Stimulated activated naive B cell treated with anti-CD40 and anti-IgM and Interleukin-4, amounts not matched to agents 10 μg/mL and 1 μg/mL and 100 μg/mL, for 72 hours (primary cell): Measurements from ENCODE around the gene PDCD5.
"Not testable (repeated sequence)": the region's sequence is repeated elsewhere in the genome, so short reads cannot be mapped to it uniquely, and the experiment has no call there.

Experiments used
- ATAC-seq, 2 donors: fragments of 150-1000 bp; cut with Tn5 transposase; replicated peaks; 2 replicates each; pipeline ENCODE4 v1.10.0; 2021; ENCODE audit warnings: moderate library complexity in 1 of 2
- DNase-seq: peaks from one replicate; pipeline ENCODE4 v3.0.0; 2021
- H3K27ac Mint-ChIP-seq: one replicate; pipeline ENCODE4 v1.8.0; 2022; ENCODE audit warnings: mild to moderate bottlenecking, mixed read lengths
- H3K27me3 Mint-ChIP-seq, 2 donors: one replicate each; pipeline ENCODE4 v1.8.0; 2022; ENCODE audit warnings: mixed read lengths in 2 of 2
- H3K36me3 Mint-ChIP-seq, 2 donors: one replicate each; pipeline ENCODE4 v1.8.0; 2022; ENCODE audit warnings: mixed read lengths in 2 of 2, mild to moderate bottlenecking in 1 of 2
- H3K4me1 Mint-ChIP-seq, 2 donors: one replicate each; pipeline ENCODE4 v1.8.0; 2022; ENCODE audit warnings: mixed read lengths in 2 of 2, mild to moderate bottlenecking in 1 of 2
- H3K4me3 Mint-ChIP-seq, 2 donors: one replicate each; pipeline ENCODE4 v1.8.0; 2022; ENCODE audit warnings: mild to moderate bottlenecking in 2 of 2, mixed read lengths in 2 of 2, moderate library complexity in 1 of 2
- H3K9me3 Mint-ChIP-seq, 2 donors: one replicate each; pipeline ENCODE4 v1.8.0; 2022; ENCODE audit warnings: mixed read lengths in 2 of 2, mild to moderate bottlenecking in 1 of 2

The PDCD5 gene, protein sequence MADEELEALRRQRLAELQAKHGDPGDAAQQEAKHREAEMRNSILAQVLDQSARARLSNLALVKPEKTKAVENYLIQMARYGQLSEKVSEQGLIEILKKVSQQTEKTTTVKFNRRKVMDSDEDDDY

DNA sequence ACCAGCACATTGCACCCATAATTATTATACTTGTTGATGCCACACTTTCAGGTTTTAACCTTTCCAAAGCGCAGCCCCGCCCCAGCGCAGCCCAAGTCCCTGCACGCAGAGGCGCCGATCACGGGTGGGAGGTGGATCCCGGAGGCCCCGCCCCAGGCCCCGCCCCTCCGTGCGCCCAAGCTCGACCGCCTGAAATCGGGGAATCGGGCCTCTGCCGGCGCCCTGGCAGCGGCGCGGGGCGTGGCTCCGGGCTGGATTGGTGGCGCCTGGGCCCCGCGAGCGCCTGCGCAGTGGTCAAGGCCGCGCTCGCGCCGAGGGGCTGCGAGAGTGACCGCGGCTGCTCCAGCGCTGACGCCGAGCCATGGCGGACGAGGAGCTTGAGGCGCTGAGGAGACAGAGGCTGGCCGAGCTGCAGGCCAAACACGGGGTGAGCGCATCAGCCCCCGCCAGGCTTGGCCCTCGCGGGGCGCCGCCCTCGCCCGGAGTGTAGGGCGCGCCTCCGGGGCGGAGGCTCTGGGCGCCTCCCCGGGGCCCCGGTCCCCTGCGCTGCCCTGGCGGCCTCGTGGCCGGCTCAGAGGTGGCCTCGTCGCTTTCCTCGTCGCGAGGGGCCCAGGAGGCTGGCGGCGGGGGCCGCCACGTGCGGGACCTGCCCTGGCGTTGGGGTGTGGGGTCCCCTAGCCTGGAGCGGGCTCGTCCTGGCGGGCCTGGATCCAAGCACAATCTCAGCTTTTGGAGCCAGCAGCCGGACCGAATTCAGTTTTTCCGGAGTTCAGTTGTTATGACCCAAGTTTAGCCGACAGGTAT, at the start of gene PDCD5:
Gene PDCD5, plus strand, starts transcription at position 290 of the 804 bp plus-strand sequence. Its CDS starts 72 bp downstream, at position 362.
- peak; percentile 91 for DNase-seq
- Mint-ChIP-seq H3K4me1 (peaks cover 11 to 13% of the 10 kb centered on the region in 2 donors), H3K9me3 (no peaks in the 10 kb centered on the region), H3K27ac (peak within 1 kb of the TSS; percentile 94), H3K27me3 (peaks cover 9 to 12% of the 10 kb centered on the region in 2 donors), H3K4me3 (peak within 1 kb of the TSS; percentile 90 to 93), H3K36me3 (peaks cover 10 to 13% of the 10 kb centered on the region in 2 donors)
- peak; percentile 93 to 95 for ATAC-seq

GRCh38 chr19:32532233-32532632, 48.8 kb upstream of the PDCD5 start:
- peaks cover 17 to 22% of the 10 kb centered on the region in 2 donors for H3K9me3 Mint-ChIP-seq
- no peak overlapping the region for H3K4me3 Mint-ChIP-seq
- peaks cover 15% of the 10 kb centered on the region in 2 donors for H3K27me3 Mint-ChIP-seq
- no peak for ATAC-seq
- H3K36me3 Mint-ChIP-seq: peaks cover 6% of the 10 kb centered on the region in 2 donors
- no peak for DNase-seq
- no peak overlapping the region for H3K27ac Mint-ChIP-seq
- H3K4me1 Mint-ChIP-seq: peaks cover 0 to 7% of the 10 kb centered on the region in 2 donors

GRCh38 chr19:32537580-32537979, 43.4 kb upstream of the PDCD5 start:
- Mint-ChIP-seq H3K4me3 (no peak overlapping the region), H3K27ac (no peak overlapping the region), H3K27me3 (peaks cover 23 to 27% of the 10 kb centered on the region in 2 donors), H3K9me3 (peaks cover 16 to 17% of the 10 kb centered on the region in 2 donors), H3K4me1 (peaks cover 0 to 3% of the 10 kb centered on the region in 2 donors), H3K36me3 (peaks cover 5 to 8% of the 10 kb centered on the region in 2 donors)
- ATAC-seq: no peak
- DNase-seq: no peak

DNA sequence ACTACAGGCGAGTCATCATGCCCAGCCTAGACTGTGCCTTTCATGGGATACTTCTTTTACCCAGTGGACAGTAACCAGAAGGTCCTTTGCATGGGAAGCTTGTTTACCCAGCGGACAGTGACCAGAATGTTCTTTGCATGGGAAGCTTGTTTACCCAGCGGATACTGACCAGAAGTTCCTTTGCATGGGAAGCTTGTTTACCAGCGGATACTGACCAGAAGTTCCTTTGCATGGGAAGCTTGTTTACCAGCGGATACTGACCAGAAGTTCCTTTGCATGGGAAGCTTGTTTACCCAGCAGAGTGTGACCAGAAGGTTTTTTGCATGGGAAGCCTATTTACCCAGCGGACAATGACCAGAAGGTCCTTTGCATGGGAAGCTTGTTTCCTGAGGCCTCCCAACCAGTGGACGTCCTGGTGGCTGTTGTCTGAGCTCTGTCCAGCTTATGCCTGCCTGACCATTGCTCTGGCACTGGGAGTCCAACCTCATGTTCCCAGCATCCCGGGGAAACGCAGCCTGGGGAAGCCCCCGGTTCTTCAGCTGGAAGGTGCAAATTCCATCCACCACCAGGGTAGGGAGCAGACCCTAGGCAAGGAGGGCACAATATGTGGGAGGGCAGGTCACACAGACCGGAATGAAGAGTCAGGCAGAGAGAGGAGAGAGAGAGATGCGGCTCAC, 41.6 kb upstream of the PDCD5 start:
- no peak overlapping the region for H3K4me3 Mint-ChIP-seq
- no peaks in the 10 kb centered on the region for H3K4me1 Mint-ChIP-seq
- ATAC-seq (no peak), DNase-seq (no peak)
- peaks cover 11 to 13% of the 10 kb centered on the region in 2 donors for H3K9me3 Mint-ChIP-seq
- peaks cover 19 to 20% of the 10 kb centered on the region in 2 donors for H3K27me3 Mint-ChIP-seq
- no peak overlapping the region for H3K27ac Mint-ChIP-seq
- H3K36me3 Mint-ChIP-seq: peaks cover 3 to 8% of the 10 kb centered on the region in 2 donors

DNA sequence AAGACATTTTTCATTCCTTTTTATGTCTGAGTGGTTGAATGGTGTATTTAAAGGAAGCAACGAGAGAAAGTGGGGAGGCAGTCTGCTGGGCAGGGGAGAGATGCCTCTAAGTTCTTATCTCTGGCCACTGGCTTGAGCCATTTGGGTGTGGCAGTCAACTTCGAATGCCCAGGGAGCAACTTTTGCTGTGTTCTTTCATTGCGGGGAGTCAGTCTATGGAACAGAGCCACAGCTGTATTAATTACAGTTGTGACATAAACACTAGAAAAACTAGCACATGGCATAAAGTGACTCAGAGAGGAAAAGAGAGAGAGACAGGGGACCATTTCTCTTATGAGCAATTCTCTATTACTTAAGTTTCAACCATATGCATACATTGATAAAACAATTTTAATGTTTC, 40.4 kb upstream of the PDCD5 start:
- no peak for ATAC-seq
- Mint-ChIP-seq H3K27ac (no peak overlapping the region), H3K4me1 (no peaks in the 10 kb centered on the region), H3K36me3 (peaks cover 3 to 8% of the 10 kb centered on the region in 2 donors), H3K4me3 (no peak overlapping the region), H3K27me3 (peaks cover 16 to 19% of the 10 kb centered on the region in 2 donors), H3K9me3 (peaks cover 11% of the 10 kb centered on the region in 2 donors)
- no peak for DNase-seq

GRCh38 chr19:32541376-32541775, 39.6 kb upstream of the PDCD5 start:
- not testable (repeated sequence) for ATAC-seq, H3K27ac Mint-ChIP-seq, DNase-seq, H3K4me3 Mint-ChIP-seq, H3K36me3 Mint-ChIP-seq, H3K4me1 Mint-ChIP-seq
- peaks cover 16 to 19% of the 10 kb centered on the region in 2 donors for H3K27me3 Mint-ChIP-seq
- H3K9me3 Mint-ChIP-seq: peaks cover 10 to 11% of the 10 kb centered on the region in 2 donors

- no peak overlapping the region for H3K27ac Mint-ChIP-seq
- no peak for DNase-seq
- H3K4me3 Mint-ChIP-seq: no peak overlapping the region
- H3K9me3 Mint-ChIP-seq: peaks cover 9 to 11% of the 10 kb centered on the region in 2 donors
- peaks cover 19 to 23% of the 10 kb centered on the region in 2 donors for H3K27me3 Mint-ChIP-seq
- peaks cover 2 to 5% of the 10 kb centered on the region in 2 donors for H3K36me3 Mint-ChIP-seq
- no peak for ATAC-seq
- H3K4me1 Mint-ChIP-seq: no peaks in the 10 kb centered on the region
Measured at GRCh38 chr19:32542477-32543108, 38.4 kb upstream of the PDCD5 start.

DNA sequence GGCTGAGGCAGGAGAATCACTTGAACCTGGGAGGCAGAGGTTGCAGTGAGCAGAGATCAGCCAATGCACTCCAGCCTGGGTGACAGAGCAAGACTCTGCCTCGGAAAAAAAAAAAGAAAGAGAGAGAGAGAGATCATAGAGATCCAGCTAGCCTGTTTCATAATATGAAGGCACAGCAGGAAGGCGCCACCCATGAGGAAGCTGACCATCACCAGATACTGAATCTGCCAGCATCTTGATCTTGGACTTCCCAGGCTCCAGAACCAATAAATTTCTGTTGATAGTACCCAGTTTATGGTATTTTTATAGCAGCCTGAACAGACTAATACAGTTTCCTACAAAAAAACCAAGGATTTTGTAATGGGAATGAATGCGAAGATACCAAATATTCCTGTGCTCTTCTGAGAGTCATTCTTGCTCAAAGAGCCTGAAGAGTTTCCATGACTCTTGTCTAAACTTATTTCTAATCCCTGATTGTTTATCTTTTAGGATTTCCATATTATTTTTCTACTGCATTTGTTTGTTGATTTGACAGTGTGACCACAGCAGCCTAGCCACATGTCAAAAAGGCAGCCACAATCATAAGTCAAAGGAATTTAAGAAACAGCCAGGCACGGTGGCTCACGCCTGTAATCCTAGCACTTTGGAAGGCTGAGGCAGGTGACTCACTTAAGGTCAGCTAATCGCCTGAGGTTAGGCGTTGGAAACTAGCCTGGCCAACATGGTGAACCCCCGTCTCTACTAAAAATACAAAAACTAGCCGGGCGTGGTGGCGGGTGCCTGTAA, 37.7 kb upstream of the PDCD5 start:
- Mint-ChIP-seq H3K4me1 (no peaks in the 10 kb centered on the region), H3K27ac (no peak overlapping the region), H3K4me3 (no peak overlapping the region), H3K27me3 (peaks cover 20 to 25% of the 10 kb centered on the region in 2 donors), H3K36me3 (peaks cover 0 to 2% of the 10 kb centered on the region in 2 donors), H3K9me3 (peaks cover 6 to 7% of the 10 kb centered on the region in 2 donors)
- DNase-seq: no peak
- no peak for ATAC-seq

DNA sequence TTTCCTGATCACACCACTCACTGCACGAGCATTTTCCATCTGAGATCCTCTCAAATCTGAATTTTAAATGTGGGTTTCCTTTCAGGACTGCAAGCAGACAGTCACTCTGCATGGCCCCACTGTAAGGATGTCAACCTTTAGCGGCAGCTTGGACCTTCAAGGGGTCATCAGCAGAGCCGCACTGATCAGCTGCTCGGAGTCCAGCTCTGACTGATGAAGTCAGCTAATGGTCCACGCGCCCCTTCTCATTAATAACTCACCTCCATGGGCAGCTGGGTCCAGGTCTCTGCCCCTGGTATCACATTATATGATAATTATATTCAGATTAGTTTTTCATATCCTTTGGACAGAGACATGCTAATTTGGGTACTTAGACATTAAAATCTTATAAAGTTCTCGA, 36.1 kb upstream of the PDCD5 start:
- no peak overlapping the region for H3K4me3 Mint-ChIP-seq
- no peak for DNase-seq
- no peak for ATAC-seq
- H3K9me3 Mint-ChIP-seq: no peaks in the 10 kb centered on the region
- H3K27ac Mint-ChIP-seq: no peak overlapping the region
- peaks cover 17 to 25% of the 10 kb centered on the region in 2 donors for H3K27me3 Mint-ChIP-seq
- H3K4me1 Mint-ChIP-seq: no peaks in the 10 kb centered on the region
- H3K36me3 Mint-ChIP-seq: no peaks in the 10 kb centered on the region

- H3K4me3 Mint-ChIP-seq: no peak overlapping the region
- H3K4me1 Mint-ChIP-seq: no peaks in the 10 kb centered on the region
- H3K36me3 Mint-ChIP-seq: no peaks in the 10 kb centered on the region
- H3K27me3 Mint-ChIP-seq: peaks cover 7 to 8% of the 10 kb centered on the region in 2 donors
- H3K9me3 Mint-ChIP-seq: no peaks in the 10 kb centered on the region
- H3K27ac Mint-ChIP-seq: no peak overlapping the region
- ATAC-seq (no peak), DNase-seq (no peak)
Measured at GRCh38 chr19:32550666-32551065, 30.3 kb upstream of the PDCD5 start.

GRCh38 chr19:32555786-32556185, 25.2 kb upstream of the PDCD5 start:
- Mint-ChIP-seq H3K27ac (no peak overlapping the region), H3K36me3 (no peaks in the 10 kb centered on the region), H3K4me1 (peaks cover 0 to 3% of the 10 kb centered on the region in 2 donors), H3K4me3 (no peak overlapping the region), H3K27me3 (peaks cover 8 to 23% of the 10 kb centered on the region in 2 donors), H3K9me3 (peaks cover 0 to 1% of the 10 kb centered on the region in 2 donors)
- DNase-seq: no peak
- ATAC-seq: no peak

DNA sequence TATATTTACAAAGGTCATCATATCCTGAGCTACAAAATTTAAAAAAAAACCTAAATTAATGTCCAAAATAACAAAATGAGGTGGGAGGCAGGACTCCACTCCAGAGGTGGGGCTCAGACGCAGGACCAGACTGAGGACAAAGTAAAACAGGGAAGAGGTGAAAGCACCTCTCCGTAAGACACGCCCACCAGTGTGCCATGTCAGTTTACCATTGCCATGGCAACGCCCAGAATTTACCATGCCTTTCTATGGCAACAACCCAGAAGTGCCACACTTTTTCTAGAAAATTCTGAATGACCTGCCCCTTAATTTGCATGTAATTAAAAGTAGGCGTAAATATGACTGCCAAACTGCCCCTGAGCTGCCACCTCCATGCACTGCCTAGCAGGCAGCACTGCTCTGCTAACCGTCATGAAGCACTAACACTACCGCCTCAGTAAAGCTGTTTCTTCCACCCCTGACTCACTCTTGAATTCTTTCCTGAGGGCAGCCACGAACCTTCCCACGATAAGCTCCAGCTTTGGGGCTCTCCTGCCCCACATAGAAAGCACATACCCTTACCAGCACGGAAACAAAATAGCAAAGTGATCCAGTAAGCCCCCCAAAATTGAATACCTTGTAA, 22.3 kb upstream of the PDCD5 start:
- no peak overlapping the region for H3K27ac Mint-ChIP-seq
- peaks cover 12 to 24% of the 10 kb centered on the region in 2 donors for H3K27me3 Mint-ChIP-seq
- no peak for ATAC-seq
- H3K4me3 Mint-ChIP-seq: no peak overlapping the region
- DNase-seq: no peak
- H3K9me3 Mint-ChIP-seq: peaks cover 0 to 1% of the 10 kb centered on the region in 2 donors
- H3K4me1 Mint-ChIP-seq: peaks cover 0 to 3% of the 10 kb centered on the region in 2 donors
- H3K36me3 Mint-ChIP-seq: no peaks in the 10 kb centered on the region

- H3K27me3 Mint-ChIP-seq: peaks cover 15 to 22% of the 10 kb centered on the region in 2 donors
- peaks cover 0 to 1% of the 10 kb centered on the region in 2 donors for H3K9me3 Mint-ChIP-seq
- no peak overlapping the region for H3K27ac Mint-ChIP-seq
- no peaks in the 10 kb centered on the region for H3K36me3 Mint-ChIP-seq
- no peak for ATAC-seq
- peaks cover 0 to 3% of the 10 kb centered on the region in 2 donors for H3K4me1 Mint-ChIP-seq
- no peak for DNase-seq
- no peak overlapping the region for H3K4me3 Mint-ChIP-seq
Measured at GRCh38 chr19:32563761-32564160, 17.2 kb upstream of the PDCD5 start.
